Stromal cell of bone marrow (primary cell): ENCODE results near the gene NRARP.
"Not testable (repeated sequence)": the region's sequence is repeated elsewhere in the genome, so short reads cannot be mapped to it uniquely, and the experiment has no call there.

Experiments used
- DNase-seq: peaks from one replicate; pipeline ENCODE4 v3.0.0-alpha.2; 2012; ENCODE audit warnings: low read depth

NRARP gene, protein sequence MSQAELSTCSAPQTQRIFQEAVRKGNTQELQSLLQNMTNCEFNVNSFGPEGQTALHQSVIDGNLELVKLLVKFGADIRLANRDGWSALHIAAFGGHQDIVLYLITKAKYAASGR

DNA sequence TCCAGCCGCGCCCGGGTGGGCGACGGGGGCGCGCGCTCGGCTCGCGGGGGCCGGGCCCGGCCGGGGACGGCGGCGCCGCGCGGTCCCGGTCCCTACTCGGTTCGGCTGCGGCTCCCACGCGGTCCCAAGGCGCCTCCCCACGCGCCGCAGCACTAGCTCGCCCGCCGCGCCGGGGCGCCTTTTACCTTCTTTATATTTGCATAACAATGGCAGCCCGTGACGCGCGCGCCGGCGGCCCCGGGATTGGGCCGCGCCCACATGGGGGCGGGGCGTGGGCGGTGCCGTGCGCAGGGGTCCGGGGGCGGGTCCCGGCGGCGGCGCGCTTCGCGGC is at the start of gene NRARP:
Gene NRARP, minus strand, starts transcription at position 154 of the 331 bp plus-strand sequence. CDS start 343 bp downstream, outside the sequence.
- no peak for DNase-seq

DNA sequence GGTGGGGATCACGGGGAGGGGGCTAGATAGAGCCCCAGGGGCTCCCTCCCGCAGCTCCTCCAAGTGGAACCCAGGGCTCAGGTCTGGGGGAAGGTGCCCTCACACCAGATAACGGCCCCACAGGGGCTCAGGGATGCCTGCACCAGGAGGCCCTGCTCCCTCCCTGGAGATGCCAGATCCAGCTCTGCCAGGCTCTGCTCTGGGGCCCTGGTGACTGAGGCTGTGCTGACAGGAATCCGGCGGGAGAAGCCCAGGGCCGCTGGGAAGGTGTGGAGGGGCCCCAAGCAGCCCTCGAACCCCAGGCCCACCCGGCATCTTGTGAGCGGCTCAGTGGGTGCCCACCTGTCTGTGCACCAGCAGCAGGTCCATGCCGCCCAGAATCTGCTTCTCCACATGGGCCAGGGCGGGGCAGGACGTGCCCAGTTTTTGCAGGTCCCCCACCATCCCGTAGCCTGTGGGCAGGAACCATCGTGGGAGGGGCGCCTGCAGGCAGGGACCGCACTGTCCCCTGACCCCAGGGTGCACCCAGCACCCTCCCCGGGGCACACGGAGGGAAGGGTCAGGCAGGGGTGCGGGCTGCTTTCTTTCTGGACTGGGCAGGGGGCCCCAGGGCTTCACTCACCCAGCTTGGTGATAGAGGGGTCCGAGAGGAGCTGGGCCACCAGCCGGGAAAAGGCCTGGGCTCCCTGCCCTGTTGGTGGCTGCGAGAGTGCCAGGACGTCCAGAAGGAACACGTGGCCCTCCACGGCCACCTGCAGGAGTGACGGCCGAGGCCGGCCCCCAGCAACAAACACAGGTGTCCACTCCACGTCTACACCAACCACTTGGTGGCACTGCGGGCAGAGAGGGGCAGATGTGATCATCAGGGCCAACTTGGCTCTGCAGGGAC is 48.9 kb upstream of the NRARP start:
- DNase-seq = no peak

DNA sequence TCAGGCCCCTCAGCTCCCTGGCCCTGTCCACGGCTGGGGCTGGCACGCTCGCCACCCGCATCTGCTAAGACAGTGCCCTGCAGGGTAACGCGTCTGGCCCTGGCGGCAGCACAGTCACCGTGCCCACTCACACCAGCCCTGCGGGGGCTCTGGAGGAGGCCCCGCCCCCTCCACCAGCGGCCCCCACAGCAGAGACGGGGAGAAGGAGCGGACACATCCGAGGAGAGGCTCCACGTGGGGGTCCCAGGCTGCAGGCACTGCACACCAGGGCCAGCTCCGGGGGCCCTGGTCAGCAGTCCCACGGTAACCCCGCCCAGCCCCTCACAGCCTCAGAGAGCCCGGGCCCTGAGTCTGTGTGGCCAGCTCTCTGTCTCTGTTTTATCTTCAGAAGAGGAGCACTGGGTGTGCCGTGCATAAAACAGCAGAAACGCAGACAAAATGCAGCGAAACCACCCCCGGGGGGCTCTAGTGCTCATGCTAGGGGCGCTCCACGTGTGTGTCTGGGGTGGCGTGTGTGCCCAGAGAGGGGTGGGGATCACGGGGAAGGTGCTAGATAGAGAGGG is 47.5 kb upstream of the NRARP start:
- no peak for DNase-seq

DNA sequence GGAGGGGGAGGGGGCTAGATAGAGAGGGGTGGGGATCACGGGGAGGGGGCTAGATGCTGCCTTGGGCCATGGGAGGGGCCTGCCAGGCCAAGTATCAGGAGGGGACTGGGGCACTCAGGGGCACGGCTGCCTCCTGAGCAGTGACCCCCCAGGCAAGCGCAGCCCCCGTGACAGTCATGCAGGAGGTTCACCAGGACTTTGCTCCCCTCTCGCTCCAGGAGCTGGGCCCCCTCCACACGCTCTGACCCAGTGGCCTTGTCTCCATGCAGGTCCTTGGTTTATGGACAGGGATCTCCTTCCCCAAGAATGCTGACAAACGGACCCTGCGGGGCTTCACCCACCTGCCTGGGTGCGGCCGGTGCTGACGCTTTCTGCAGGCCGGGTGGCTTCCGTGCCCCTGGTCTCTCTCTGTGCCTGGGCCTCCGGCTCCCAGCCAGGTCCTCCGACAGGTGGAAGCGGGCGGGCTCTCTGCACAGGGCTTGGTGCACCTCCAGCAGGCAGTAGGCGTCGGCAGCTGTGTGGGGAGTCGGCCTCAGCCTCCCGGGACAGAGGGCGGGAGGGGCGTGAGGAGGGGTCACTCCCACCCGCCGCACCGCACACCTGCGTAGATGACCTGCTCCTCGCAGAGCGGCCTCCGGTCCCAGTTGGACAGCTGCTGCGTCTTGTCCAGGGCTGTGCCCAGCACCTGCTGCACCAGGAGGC is 46.8 kb upstream of the NRARP start:
- no peak for DNase-seq

DNA sequence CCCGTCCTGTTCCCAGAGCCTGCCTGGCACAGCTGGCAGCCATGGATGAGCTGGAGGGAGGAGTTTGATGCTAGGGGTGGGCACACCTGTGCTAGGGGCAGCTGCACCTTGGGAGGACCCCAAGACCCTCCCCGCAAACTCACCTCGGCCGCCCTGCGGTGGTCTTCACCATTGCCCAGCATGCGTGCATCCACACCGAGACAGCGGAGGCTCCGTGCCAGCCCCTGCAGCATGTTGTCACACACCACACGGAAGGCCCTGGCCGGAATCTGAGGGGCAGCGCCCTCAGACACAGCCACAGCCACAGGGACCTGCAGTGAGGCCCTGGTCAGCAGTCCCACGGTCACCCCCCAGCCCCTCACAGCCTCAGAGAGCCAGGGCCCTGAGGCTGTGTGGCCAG is 45.9 kb upstream of the NRARP start:
- DNase-seq = no peak

DNA sequence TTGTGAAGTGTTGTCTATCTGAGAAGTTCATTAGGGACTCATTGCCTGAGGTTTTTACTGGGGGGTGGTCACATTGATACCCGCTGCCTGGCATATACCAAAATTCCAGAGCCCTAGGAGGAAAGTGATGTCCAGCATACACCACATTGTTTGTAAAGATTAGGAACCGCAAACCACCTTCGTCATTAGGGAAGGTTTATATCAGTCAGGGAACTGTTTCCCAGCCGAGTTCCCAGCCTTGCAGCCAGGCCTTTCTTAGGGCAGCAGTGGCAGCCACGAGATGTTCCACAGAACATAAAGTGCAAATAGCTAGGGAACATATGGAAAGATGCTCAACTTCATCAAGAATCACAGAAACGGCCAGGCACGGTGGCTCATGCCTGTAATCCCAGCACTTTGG is 40.4 kb upstream of the NRARP start:
- no peak for DNase-seq

DNA sequence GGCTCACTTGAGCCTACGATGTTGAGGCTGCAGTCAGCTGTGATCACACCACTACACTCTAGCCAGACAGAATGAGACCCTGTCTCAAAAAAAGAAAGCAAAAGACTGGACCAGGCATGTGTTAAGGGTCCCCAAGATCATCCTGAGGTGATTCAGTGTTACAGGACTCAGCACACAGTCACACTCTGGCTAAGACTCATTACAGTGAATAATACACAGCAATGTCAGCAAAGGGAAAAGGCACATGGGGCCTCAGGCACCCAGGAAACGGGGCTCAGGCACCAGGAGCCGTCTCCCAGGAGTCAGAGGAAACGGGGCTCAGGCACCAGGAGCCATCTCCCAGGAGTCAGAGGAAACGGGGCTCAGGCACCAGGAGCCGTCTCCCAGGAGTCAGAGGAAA is 39.2 kb upstream of the NRARP start:
- no peak for DNase-seq

DNA sequence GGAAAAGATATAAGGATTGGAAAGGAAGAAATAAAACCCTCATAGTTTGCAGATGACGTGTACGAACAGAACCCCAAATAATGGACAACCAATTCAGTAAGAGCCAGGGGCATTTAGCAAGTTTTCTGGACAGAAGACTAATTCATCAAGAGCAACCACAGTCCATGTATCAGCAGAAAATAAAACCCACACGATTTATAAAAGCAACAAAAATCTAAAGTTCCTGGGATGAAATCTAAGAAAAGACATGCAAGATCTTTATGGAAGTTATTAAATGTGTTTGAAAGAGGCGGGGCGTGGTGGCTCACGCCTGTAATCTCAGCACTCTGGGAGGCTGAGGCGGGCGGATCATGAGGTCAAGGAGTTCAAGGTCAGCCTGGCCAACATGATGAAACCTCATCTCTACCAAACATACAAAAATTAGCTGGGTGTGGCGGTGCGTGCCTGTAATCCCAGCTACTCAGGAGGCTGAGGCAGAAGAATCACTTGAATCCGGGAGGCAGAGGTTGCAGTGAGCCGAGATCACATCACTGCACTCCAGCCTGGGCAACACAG is 37.9 kb upstream of the NRARP start:
- DNase-seq = not testable (repeated sequence)

DNA sequence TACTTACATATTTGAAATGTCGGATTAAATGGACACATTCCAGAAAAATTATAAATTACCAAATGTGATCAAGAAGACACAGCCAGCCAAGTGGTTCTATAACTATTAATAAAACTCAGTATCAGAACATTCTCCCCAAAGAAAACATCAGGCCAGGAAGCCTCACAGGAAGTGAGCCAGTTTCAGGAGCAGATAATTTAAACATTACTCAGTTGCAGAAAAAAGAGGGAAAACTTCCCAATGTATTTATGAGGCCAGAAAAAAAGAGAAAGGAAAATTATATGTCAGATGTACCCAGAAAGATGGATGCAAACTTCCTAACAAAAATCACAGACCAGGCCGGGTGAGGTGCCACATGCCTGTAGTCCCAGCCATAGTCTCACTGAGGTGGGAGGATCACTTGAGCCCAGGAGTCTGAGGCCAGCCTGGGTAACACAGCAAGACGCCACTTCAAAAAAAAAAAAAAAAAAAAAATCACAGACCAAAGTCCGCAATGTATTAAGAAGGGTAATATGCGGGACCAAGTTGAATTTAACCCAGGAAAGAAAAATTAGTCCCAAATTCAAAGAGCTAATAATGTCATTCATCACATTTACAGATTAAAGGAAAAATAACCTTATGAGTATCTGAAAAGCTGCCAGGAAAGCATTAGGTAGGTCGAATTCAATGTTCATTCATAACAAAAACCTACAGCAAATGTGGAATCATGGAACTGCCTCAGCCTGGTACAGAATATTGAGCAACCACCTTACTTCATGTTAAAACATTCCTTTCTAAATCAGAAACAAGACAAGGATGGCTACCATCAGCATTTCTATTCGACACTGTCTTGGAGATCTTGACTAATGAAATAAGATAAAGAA is 37.2 kb upstream of the NRARP start:
- no peak for DNase-seq

DNA sequence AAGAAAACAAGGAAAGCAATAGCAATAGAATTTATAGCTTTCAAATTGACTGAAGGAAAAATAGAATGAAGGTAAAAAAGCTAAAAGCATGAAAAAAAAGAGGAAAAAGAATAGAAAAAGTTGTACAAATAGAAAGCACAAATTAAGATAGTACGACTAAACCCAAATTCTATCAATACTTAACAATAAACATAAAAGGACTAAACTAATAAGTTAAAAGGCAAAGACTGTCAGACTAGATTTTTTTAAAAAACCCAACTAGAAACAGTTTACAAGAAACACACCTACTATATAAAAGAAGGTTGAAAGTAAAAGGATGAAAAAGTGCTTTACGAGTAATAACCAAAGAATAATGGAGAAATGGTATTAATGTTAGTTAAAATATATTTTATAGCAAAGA is 34.7 kb upstream of the NRARP start:
- no peak for DNase-seq

DNA sequence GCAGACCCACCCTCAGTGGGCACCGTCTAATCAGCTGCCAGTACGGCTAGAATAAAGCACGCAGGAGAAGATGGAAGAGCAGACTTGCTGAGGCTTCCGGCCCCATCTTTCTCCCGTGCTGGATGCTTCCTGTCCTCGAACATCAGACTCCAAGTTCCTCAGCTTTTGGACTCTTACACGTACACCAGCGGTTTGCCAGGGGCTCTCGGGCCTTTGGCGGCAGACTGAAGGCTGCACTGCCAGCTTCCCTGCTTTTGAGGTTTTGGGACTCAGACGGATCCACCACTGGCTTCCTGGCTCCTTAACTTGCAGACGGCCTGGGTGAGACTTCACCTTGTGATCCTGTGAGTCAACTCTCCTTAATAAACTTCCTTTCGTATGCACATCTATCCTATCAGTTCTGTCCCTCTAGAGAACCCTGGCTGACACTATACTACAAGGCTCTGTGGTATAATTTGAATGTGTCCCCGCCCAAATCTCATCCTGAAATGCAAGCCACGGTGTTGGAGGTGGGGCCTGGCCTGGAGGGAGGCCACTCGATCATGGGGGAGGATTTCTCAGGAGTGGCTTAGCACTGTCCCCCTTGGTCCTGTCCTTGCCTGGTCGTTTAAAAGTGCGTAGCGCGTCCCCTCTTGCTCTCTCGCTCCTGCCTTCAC is 31.1 kb upstream of the NRARP start:
- no peak for DNase-seq

DNA sequence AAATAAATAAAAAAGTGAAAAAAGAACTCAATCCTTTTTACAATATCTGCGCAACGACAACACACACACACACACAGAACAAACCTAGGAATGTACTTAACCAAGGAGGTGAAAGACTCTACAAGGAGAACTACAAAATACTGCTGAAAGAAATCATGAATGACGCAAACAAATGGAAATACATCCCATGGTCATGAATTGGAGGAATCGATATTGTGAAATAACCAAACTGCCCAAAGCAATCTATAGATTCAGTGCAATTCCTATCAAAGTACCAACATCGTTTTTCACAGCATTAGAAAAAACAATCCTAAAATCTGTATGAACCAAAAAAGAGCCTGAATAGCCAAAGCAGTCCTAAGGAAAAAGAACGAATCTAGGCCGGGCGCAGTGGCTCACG is 29.9 kb upstream of the NRARP start:
- no peak for DNase-seq

DNA sequence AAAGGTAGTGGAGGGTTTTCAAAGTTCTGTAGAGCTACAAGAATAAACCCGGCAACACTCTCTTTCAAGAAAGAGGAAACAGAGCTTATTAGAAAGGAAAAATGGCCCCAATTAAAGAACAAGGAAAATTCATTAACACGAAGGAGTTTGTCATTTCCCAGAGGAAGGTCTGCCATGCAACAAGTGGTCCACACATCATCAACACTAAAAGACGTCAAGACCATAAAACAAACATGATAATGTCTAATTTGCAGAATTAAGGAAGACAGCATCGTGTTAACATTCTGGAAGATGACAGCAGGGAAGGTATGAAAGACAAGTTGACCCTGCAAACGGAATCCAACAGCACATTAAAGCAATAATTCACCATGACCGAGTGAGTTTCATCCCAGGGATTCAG is 28.6 kb upstream of the NRARP start:
- DNase-seq = no peak

DNA sequence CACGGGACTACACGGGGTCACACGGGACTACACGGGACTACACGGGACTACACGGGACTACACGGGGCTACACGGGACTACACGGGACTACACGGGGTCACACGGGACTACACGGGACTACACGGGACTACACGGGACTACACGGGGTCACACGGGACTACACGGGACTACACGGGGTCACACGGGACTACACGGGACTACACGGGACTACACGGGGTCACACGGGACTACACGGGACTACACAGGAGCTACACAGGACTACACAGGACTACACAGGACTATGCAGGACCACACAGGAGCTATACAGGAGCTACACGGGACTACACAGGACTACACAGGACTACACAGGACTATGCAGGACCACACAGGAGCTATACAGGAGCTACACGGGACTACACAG is 27.5 kb upstream of the NRARP start:
- DNase-seq = not testable (repeated sequence)

DNA sequence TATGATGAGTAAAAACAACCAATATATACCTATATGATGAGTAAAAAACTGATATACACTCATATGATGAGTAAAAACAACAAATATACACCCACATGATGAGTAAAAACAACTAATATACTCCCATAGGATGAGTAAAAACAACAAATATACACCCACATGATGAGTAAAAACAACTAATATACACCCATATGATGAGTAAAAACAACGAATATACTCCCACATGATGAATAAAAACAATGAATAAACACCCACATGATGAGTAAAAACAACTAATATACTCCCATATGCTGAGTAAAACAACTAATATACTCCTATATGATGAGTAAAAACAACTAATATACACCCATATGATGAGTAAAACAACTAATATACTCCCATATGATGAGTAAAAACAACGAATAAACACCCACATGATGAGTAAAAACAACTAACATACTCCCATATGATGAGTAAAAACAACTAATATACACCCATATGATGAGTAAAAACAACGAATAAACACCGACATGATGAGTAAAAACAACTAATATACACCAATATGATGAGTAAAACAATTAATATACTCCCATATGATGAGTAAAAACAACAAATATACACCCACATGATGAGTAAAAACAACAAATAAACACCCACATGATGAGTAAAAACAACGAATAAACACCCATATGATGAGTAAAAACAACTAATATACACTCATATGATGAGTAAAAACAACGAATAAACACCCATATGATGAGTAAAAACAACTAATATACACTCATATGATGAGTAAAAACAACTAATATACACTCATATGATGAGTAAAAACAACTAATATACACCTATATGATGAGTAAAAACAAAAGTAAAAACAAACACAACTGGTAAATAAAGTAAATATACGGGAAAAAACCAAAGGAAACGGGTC is 25.8 kb upstream of the NRARP start:
- not testable (repeated sequence) for DNase-seq

DNA sequence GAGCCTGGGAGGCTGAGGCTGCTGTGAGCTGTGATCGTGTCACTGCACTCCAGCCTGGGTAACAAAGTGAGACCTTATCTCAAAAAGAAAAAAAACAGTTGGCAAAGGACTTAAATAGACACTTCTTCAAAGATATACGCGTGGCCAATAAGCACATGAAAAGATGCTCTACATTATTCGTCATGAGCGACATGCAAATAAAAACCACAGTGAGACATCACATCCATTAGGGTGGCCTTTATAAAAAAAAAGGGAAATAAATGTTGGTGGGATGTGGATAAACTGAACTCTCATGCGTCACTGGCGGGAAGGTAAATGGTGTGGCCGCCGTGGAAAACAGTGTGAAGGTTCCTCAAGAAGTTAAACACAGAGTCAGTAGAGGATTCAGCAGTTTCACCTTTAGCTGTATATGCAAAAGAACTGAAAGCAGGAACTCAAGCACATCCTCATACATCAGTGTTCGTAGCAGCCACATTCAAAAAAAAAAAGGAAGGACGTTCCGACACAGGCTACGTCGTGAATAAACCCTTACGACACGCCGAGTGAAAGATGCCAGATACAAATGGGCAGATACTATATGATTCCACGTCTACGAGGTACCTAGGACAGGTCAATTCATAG is 24.5 kb upstream of the NRARP start:
- no peak for DNase-seq

DNA sequence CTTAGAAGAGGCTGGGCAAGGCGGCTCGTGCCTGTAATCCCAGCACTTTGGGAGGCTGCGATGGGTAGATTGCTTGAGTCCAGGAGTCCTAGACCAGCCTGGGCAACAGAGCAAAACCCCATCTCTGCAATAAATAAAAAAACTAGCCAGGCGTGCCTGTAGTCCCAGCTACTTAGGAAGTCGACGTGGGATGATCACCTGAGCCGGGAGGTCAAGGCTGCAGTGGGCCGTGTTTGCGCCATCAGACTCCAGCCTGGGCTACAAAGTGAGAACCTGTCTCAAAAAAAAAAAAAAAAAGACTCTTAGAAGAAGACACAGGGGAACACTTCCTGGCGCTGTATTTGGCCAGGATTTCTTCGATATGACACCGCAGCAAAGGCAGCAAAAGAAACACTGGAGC is 23.7 kb upstream of the NRARP start:
- no peak for DNase-seq

DNA sequence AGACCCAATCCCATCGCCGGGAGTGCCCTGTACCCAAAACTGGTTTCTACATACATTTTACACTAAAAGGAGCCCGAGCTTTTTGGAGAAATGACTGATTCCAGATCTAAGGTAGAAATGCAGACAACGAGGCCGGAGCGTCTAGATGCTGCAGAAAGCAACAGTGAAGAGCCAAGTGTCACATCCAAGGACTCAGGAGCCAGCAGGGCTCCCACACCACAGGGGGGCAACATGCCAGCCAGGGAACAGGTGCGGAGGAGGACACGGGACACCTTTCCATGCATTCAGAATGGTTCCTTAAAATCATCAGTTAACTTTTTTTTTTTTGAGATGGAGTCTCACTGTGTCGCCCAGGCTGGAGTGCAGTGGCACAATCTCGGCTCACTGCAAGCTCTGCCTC is 23.1 kb upstream of the NRARP start:
- no peak for DNase-seq

DNA sequence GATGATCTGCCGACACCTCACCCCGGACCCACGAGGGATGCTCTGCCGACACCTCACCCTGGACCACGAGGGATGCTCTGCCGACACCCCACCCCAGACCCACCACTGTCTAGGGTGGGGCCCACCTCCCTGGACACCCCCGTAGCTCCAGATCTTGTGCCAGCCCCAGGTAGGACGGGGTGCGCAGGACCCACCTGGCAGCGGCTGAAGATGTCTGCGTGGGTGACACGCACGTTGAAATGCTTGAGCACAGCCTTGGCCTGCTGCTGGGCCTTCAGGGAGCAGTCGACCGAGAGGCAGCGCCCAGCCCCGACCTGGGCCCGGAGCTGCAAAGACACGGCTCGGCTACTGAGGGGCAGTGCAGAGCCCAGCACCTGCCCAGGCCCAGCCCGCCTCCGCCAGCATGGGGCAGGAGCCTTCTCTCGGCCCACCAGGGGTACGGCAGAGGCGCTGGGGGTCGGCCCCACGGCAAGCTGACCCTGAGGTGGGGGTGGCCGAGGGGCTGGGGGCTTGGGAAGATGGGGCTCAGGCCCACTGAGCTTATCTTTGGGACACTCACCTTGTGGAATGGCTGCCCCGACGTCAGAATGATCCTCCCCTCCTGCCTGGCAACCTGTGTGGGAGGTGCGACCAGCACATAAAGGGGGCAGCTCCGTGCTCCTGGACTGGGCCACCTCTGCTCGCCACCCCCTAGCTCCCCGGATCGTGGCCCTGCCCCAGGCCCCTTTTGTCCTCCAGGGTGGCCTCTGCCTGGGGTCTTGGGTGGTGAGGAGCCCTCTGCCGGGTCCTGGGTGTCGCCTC is 21.7 kb upstream of the NRARP start:
- DNase-seq = no peak
